K562 (cell line): ENCODE data around the gene ZNRF1. TPM values are rescaled to one million over a fixed set of nuclear protein-coding genes. Genes with fewer than 3 reads are reported as not detected.
A peak's percentile ranks its signal among the peaks of the same experiment; 100 is the strongest.

Experiments
- COPS2 ChIP-seq: fragments of 450-650 bp; conservative IDR thresholded peaks from 2 replicates; pipeline ENCODE4 v1.6.1; 2016; ENCODE audit warnings: mild to moderate bottlenecking, moderate library complexity
- MAFF ChIP-seq: IDR thresholded peaks from 2 replicates; pipeline ENCODE4 v1.6.1; 2012; ENCODE audit warnings: low read length, improper control_type of control experiment
- MTA2 ChIP-seq: fragments of 450-650 bp; IDR thresholded peaks from 2 replicates; pipeline ENCODE4 v1.6.1; 2016; ENCODE audit warnings: low read depth
- MTF1 ChIP-seq: fragments of 250-450 bp; sonication (Bioruptor Pico); IDR thresholded peaks from 2 replicates; pipeline ENCODE4 v1.9.0; 2021; ENCODE audit warnings: moderate library complexity, mild to moderate bottlenecking, inconsistent platforms, borderline replicate concordance
- NUFIP1 ChIP-seq: fragments of 450-650 bp; IDR thresholded peaks from 2 replicates; pipeline ENCODE4 v1.6.1; 2018; ENCODE audit not compliant: partially characterized antibody
- PBX2 ChIP-seq, 2 experiments: IDR thresholded peaks in 1 of 2; conservative IDR thresholded peaks in 1 of 2; 2 replicates each; pipeline ENCODE4 v1.6.1; 2016; ENCODE audit warnings: low read depth in 2 of 2, mild to moderate bottlenecking in 1 of 2, missing compliant biosample characterization in 1 of 2, missing genetic modification characterization in 1 of 2, moderate library complexity in 1 of 2
- polyA plus RNA-seq, 8 experiments: library from polyadenylated mRNA; depleted of rRNA in 4 of 8; stranded (reverse) in 5 of 8; unstranded in 3 of 8; fragments of >200 nt; fragmentation: Nextera tagmentation in 2 of 8; fragmentation: Illumina TruSeq in 1 of 8; extraction: Ambion mirVana in 2 of 8; extraction: Trizol in 1 of 8; gene quantifications; 2 replicates each; pipeline versions ENCODE4 v1.2.1 to v1.2.3, GENCODE V29; 2011 to 2014; ENCODE audit warnings: inconsistent platforms in 1 of 8, missing spikeins in 1 of 8
- total RNA-seq, 7 experiments: library from RNA; depleted of rRNA in 6 of 7; stranded (reverse); fragments of >200 nt in 6 of 7; fragmentation: Illumina TruSeq in 2 of 7; extraction: Trizol in 2 of 7; gene quantifications; 2 replicates each; pipeline versions ENCODE4 v1.2.1 to v1.2.3, GENCODE V29; 2011 to 2021; ENCODE audit warnings: low replicate concordance in 1 of 7
- TF ChIP-seq, protein P1 (sequence below): IDR thresholded peaks from 3 replicates; pipeline ENCODE4 v1.6.1; 2011; ENCODE audit warnings: borderline replicate concordance, mild to moderate bottlenecking; ENCODE audit not compliant: insufficient read length, insufficient read depth
- TF ChIP-seq, protein P2 (sequence below): sonication (generic); formaldehyde crosslinking; IDR thresholded peaks from 2 replicates; pipeline ENCODE4 v1.9.0; 2022; ENCODE audit warnings: mild to moderate bottlenecking, missing genetic modification reagents

The ZNRF1 gene
- total and polyA plus RNA-seq, 9 of the 15 experiments (the other 6 are each of a cell fraction or from before 2014, with no cell fraction given) = 9.5 to 37.7 (median 20.0) TPM

DNA sequence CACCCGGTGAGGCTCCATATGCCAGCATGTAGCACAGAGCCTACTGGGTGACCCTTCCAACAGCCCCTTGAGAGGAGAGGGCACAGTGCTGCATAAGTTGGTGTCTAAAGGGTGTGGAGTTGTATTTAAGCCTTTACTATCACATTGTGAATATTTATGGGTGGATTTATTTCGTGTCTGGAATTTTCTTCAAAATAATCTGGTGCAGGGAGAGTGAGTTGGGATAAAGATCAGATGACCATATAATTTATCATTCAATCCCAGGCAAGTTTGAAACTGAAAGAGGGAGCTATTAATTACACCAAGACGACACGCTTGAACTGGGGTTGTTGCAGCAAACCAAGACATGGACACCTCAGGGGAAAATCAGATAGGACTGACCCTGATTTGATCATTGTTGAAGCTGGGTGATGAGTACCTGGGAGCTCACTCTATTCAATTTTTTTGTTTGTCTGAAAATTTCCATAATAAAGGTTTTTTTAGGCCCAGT lies 75.5 kb downstream of the ZNRF1 start (continued):
- TF ChIP-seq COPS2 = no peak
- TF ChIP-seq, protein P1, sequence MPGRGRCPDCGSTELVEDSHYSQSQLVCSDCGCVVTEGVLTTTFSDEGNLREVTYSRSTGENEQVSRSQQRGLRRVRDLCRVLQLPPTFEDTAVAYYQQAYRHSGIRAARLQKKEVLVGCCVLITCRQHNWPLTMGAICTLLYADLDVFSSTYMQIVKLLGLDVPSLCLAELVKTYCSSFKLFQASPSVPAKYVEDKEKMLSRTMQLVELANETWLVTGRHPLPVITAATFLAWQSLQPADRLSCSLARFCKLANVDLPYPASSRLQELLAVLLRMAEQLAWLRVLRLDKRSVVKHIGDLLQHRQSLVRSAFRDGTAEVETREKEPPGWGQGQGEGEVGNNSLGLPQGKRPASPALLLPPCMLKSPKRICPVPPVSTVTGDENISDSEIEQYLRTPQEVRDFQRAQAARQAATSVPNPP = no peak
- no peak for TF ChIP-seq MTF1
- TF ChIP-seq MAFF = no peak
- TF ChIP-seq MTA2 = no peak
- no peak for TF ChIP-seq NUFIP1
- TF ChIP-seq, protein P2, sequence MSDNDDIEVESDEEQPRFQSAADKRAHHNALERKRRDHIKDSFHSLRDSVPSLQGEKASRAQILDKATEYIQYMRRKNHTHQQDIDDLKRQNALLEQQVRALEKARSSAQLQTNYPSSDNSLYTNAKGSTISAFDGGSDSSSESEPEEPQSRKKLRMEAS (CRISPR knock-in tag) = 0 out of 2 replicates have a peak, but pooled peaks have one; percentile 7
- TF ChIP-seq PBX2 (CRISPR knock-in tag; IDR thresholded peaks at IDR 0.05; ENCODE audit: low read depth) = no peak
- TF ChIP-seq PBX2 (tag; conservative IDR thresholded peaks at IDR 0.05; ENCODE audit: low read depth) = peak; percentile 53; the same call in 1 of the 2 replicates
